WTC11 (cell line): ENCODE measurements around the gene FOXN3. TPM values are rescaled to one million over a fixed set of nuclear protein-coding genes. Genes with fewer than 3 reads are reported as not detected.

Source experiments
- ATAC-seq: fragments of 200-7000 bp; cut with Tn5 transposase; 2 replicates; pipeline ENCODE4 v1.10.0; 2021; ENCODE audit warnings: mild to moderate bottlenecking, moderate library complexity
- CTCF ChIA-PET: fragments of 300-600 bp; sonication (Branson Sonifier 250); formaldehyde crosslinking; loops from one replicate; lab custom pipeline; 2021; ENCODE audit warnings: antibody characterized with exemption; lab: Charles Lee
- POLR2A ChIA-PET: fragments of 350-600 bp; sonication (Branson Sonifier 250); formaldehyde crosslinking; loops from one replicate; lab custom pipeline; 2021; ENCODE audit warnings: antibody characterized with exemption; lab: Charles Lee
- DNase-seq: peaks from one replicate; pipeline ENCODE4 v3.0.0; 2021; ENCODE audit warnings: low spot score
- H3K27ac Mint-ChIP-seq: 2 replicates; pipeline ENCODE4 v1.8.0; 2021; ENCODE audit warnings: mixed read lengths
- H3K27me3 Mint-ChIP-seq: 2 replicates; pipeline ENCODE4 v1.8.0; 2021; ENCODE audit warnings: low read depth, mild to moderate bottlenecking, moderate library complexity, mixed read lengths
- H3K36me3 Mint-ChIP-seq: 2 replicates; pipeline ENCODE4 v1.8.0; 2021; ENCODE audit warnings: mixed read lengths
- H3K4me1 Mint-ChIP-seq: 2 replicates; pipeline ENCODE4 v1.8.0; 2022; ENCODE audit warnings: mixed read lengths
- H3K4me3 Mint-ChIP-seq: 2 replicates; pipeline ENCODE4 v1.8.0; 2021; ENCODE audit warnings: mild to moderate bottlenecking, moderate library complexity, mixed read lengths
- H3K9me3 Mint-ChIP-seq: 2 replicates; pipeline ENCODE4 v1.8.0; 2021; ENCODE audit warnings: mixed read lengths
- CBFB ChIP-seq: sonication (generic); formaldehyde crosslinking; IDR thresholded peaks from 2 replicates; pipeline ENCODE4 v1.8.1; 2022; ENCODE audit warnings: mild to moderate bottlenecking, low read depth, missing genetic modification reagents
- CREB1 ChIP-seq: sonication (generic); formaldehyde crosslinking; IDR thresholded peaks from 2 replicates; pipeline ENCODE4 v1.8.0; 2023; ENCODE audit warnings: mild to moderate bottlenecking, missing genetic modification reagents
- CREM ChIP-seq: sonication (generic); formaldehyde crosslinking; IDR thresholded peaks from 2 replicates; pipeline ENCODE4 v1.8.1; 2022; ENCODE audit warnings: mild to moderate bottlenecking, missing genetic modification reagents, moderate library complexity
- E2F4 ChIP-seq: sonication (generic); formaldehyde crosslinking; IDR thresholded peaks from 2 replicates; pipeline ENCODE4 v1.8.1; 2022; ENCODE audit warnings: low read depth, mild to moderate bottlenecking, moderate library complexity, missing genetic modification reagents, borderline replicate concordance
- ESRRA ChIP-seq: sonication (generic); formaldehyde crosslinking; IDR thresholded peaks from 2 replicates; pipeline ENCODE4 v1.8.1; 2022; ENCODE audit warnings: mild to moderate bottlenecking, missing genetic modification reagents, borderline replicate concordance
- ETV6 ChIP-seq: sonication (generic); formaldehyde crosslinking; IDR thresholded peaks from 2 replicates; pipeline ENCODE4 v1.8.1; 2022; ENCODE audit warnings: mild to moderate bottlenecking, missing genetic modification reagents
- FOXK1 ChIP-seq: sonication (generic); formaldehyde crosslinking; IDR thresholded peaks from 2 replicates; pipeline ENCODE4 v1.8.0; 2022; ENCODE audit warnings: mild to moderate bottlenecking, moderate library complexity, missing genetic modification reagents
- IRF1 ChIP-seq: sonication (generic); formaldehyde crosslinking; IDR thresholded peaks from 2 replicates; pipeline ENCODE4 v1.8.0; 2023; ENCODE audit warnings: missing genetic modification reagents
- JAZF1 ChIP-seq: fragments of 250-450 bp; sonication (Bioruptor Pico); IDR thresholded peaks from 2 replicates; pipeline ENCODE4 v1.9.0; 2021; ENCODE audit warnings: moderate library complexity, mild to moderate bottlenecking, inconsistent platforms
- MAX ChIP-seq: sonication (generic); formaldehyde crosslinking; IDR thresholded peaks from 2 replicates; pipeline ENCODE4 v1.8.0; 2022; ENCODE audit warnings: mild to moderate bottlenecking, missing genetic modification reagents
- MXD4 ChIP-seq: fragments of 250-450 bp; sonication (Bioruptor Pico); IDR thresholded peaks from 2 replicates; pipeline ENCODE4 v1.8.0; 2021; ENCODE audit warnings: mild to moderate bottlenecking, moderate library complexity, borderline replicate concordance
- MYBL2 ChIP-seq: sonication (generic); formaldehyde crosslinking; IDR thresholded peaks from 2 replicates; pipeline ENCODE4 v1.8.1; 2023; ENCODE audit warnings: mild to moderate bottlenecking, moderate library complexity, missing genetic modification reagents
- NFATC4 ChIP-seq: fragments of 250-450 bp; sonication (Bioruptor Pico); IDR thresholded peaks from 2 replicates; pipeline ENCODE4 v1.9.0; 2021; ENCODE audit warnings: mild to moderate bottlenecking
- NFYB ChIP-seq: sonication (generic); formaldehyde crosslinking; conservative IDR thresholded peaks from 2 replicates; pipeline ENCODE4 v1.8.0; 2022; ENCODE audit warnings: low read depth, missing genetic modification reagents
- NR2C2 ChIP-seq: sonication (generic); formaldehyde crosslinking; IDR thresholded peaks from 2 replicates; pipeline ENCODE4 v1.8.0; 2022; ENCODE audit warnings: mild to moderate bottlenecking, missing genetic modification reagents
- OVOL2 ChIP-seq: fragments of 250-450 bp; sonication (Bioruptor Pico); IDR thresholded peaks from 2 replicates; pipeline ENCODE4 v1.9.0; 2021; ENCODE audit warnings: mild to moderate bottlenecking, borderline replicate concordance
- RORB ChIP-seq: fragments of 250-450 bp; sonication (Bioruptor Pico); IDR thresholded peaks from 2 replicates; pipeline ENCODE4 v1.9.0; 2021; ENCODE audit warnings: mild to moderate bottlenecking
- SOX15 ChIP-seq: fragments of 250-450 bp; sonication (Bioruptor Pico); IDR thresholded peaks from 2 replicates; pipeline ENCODE4 v1.9.0; 2021; ENCODE audit warnings: mild to moderate bottlenecking
- TCF7 ChIP-seq: sonication (generic); formaldehyde crosslinking; IDR thresholded peaks from 2 replicates; pipeline ENCODE4 v1.8.0; 2022; ENCODE audit warnings: mild to moderate bottlenecking, low read depth, missing genetic modification reagents, moderate library complexity
- USF1 ChIP-seq: sonication (generic); formaldehyde crosslinking; IDR thresholded peaks from 2 replicates; pipeline ENCODE4 v1.8.0; 2022; ENCODE audit warnings: mild to moderate bottlenecking, missing genetic modification reagents
- USF2 ChIP-seq: sonication (generic); formaldehyde crosslinking; IDR thresholded peaks from 2 replicates; pipeline ENCODE4 v1.8.1; 2023; ENCODE audit warnings: mild to moderate bottlenecking, missing genetic modification reagents, moderate library complexity
- ZNF232 ChIP-seq: sonication (generic); formaldehyde crosslinking; IDR thresholded peaks from 2 replicates; pipeline ENCODE4 v1.8.0; 2022; ENCODE audit warnings: mild to moderate bottlenecking, missing genetic modification reagents
- ZNF317 ChIP-seq: sonication (generic); formaldehyde crosslinking; IDR thresholded peaks from 2 replicates; pipeline ENCODE4 v1.8.1; 2023; ENCODE audit warnings: low read depth, mild to moderate bottlenecking, moderate library complexity, missing genetic modification reagents, borderline replicate concordance
- ZNF396 ChIP-seq: fragments of 250-450 bp; sonication (Bioruptor Pico); IDR thresholded peaks from 2 replicates; pipeline ENCODE4 v1.8.0; 2021; ENCODE audit warnings: mild to moderate bottlenecking, moderate library complexity, borderline replicate concordance
- ZNF512 ChIP-seq: sonication (generic); formaldehyde crosslinking; IDR thresholded peaks from 2 replicates; pipeline ENCODE4 v1.8.1; 2022; ENCODE audit warnings: missing genetic modification reagents, borderline replicate concordance
- ZNF532 ChIP-seq: fragments of 250-450 bp; sonication (Bioruptor Pico); IDR thresholded peaks from 2 replicates; pipeline ENCODE4 v1.9.0; 2021; ENCODE audit warnings: mild to moderate bottlenecking, borderline replicate concordance
- total RNA-seq: library from RNA; stranded (reverse); gene quantifications from 3 replicates; pipeline ENCODE4 v1.2.3, GENCODE V29; 2021

Gene FOXN3
- total RNA-seq, 1 experiment from 2014 or later: 170 TPM

GRCh38 chr14:89164168-89165073 lies 252.6 kb downstream of the FOXN3 start:
- Mint-ChIP-seq H3K4me3 (no peak overlapping the region), H3K4me1 (peaks cover 27% of the 10 kb centered on the region), H3K27me3 (no peaks in the 10 kb centered on the region), H3K9me3 (peaks cover 7% of the 10 kb centered on the region), H3K27ac (peak overlapping the region; percentile 43; the same call in 1 of the 2 replicates), H3K36me3 (peaks cover 51% of the 10 kb centered on the region)
- no peak for ATAC-seq
- ChIA-PET POLR2A (no interaction called here), CTCF (interaction anchor here (0.8 kb wide), 1 partner anchor 124 kb away, joined by 3 read pairs; no protein-coding TSS in a partner anchor)
- TF ChIP-seq JAZF1 (CRISPR knock-in tag) (no peak), ZNF317 (no peak), RORB (CRISPR knock-in tag) (no peak), ZNF512 (no peak), ESRRA (no peak), NFYB (CRISPR knock-in tag) (no peak), MXD4 (CRISPR knock-in tag) (no peak), CREB1 (CRISPR knock-in tag) (no peak), ZNF232 (CRISPR knock-in tag) (no peak), OVOL2 (no peak), ZNF396 (no peak), MAX (no peak), NR2C2 (CRISPR knock-in tag) (no peak), FOXK1 (CRISPR knock-in tag) (no peak)
- no peak for DNase-seq

- Mint-ChIP-seq H3K9me3 (no peaks in the 10 kb centered on the region; the same call in 1 of the 2 replicates), H3K27me3 (no peaks in the 10 kb centered on the region), H3K4me3 (no peak overlapping the region), H3K27ac (0 out of 2 replicates have a peak overlapping the region, but pooled peaks have one; percentile 7), H3K36me3 (peaks cover 46% of the 10 kb centered on the region), H3K4me1 (peaks cover 36% of the 10 kb centered on the region)
- DNase-seq (no peak), ATAC-seq (no peak)
- ChIA-PET POLR2A (no interaction called here), CTCF (interaction anchor here (0.6 kb wide), 1 partner anchor 11 kb away, joined by 3 read pairs; no protein-coding TSS in a partner anchor)
- no peak for TF ChIP-seq E2F4 (CRISPR knock-in tag)
- TF ChIP-seq TCF7 (CRISPR knock-in tag): no peak
- TF ChIP-seq IRF1 (CRISPR knock-in tag): no peak
- TF ChIP-seq ETV6 (CRISPR knock-in tag): no peak
- no peak for TF ChIP-seq USF1
- no peak for TF ChIP-seq CREM (CRISPR knock-in tag)
- TF ChIP-seq CBFB: no peak
- TF ChIP-seq USF2 (CRISPR knock-in tag): no peak
- no peak for TF ChIP-seq MYBL2 (CRISPR knock-in tag)
- TF ChIP-seq NR2C2 (CRISPR knock-in tag): no peak
- TF ChIP-seq SOX15 (CRISPR knock-in tag): no peak
- no peak for TF ChIP-seq ZNF532 (CRISPR knock-in tag)
- no peak for TF ChIP-seq NFATC4 (CRISPR knock-in tag)
Measured at GRCh38 chr14:89163031-89163636, 253.9 kb downstream of the FOXN3 start.
